ENCODE measurements around the gene CPLX3.

Gene CPLX3

GRCh38 chr15:74815961-74816360 lies 10.5 kb upstream of the CPLX3 start:
- no peak for TF ChIP-seq ZBTB7A (IDR thresholded peaks at IDR 0.05; ENCODE audit: low read depth)
- TF ChIP-seq TCF12 (IDR thresholded peaks at IDR 0.05; ENCODE audit: low read depth) = no peak
- no peak for TF ChIP-seq USF1 (IDR thresholded peaks at IDR 0.05)

GRCh38 chr15:74816624-74817369 lies 9.6 kb upstream of the CPLX3 start:
- TF ChIP-seq FOXM1 (IDR thresholded peaks at IDR 0.05; ENCODE audit: borderline replicate concordance, low read depth) (no peak), EP300 (IDR thresholded peaks at IDR 0.05; ENCODE audit: borderline replicate concordance) (no peak), USF1 (IDR thresholded peaks at IDR 0.05) (no peak), REST (IDR thresholded peaks at IDR 0.05; ENCODE audit: low read depth) (no peak), CEBPB (IDR thresholded peaks at IDR 0.05) (no peak), MAX (IDR thresholded peaks at IDR 0.05) (no peak), EGR1 (IDR thresholded peaks at IDR 0.05) (no peak), NFIC (IDR thresholded peaks at IDR 0.05) (no peak), TAF1 (IDR thresholded peaks at IDR 0.05; ENCODE audit: low read depth) (no peak), YY1 (IDR thresholded peaks at IDR 0.05; ENCODE audit: low read depth) (no peak), TCF12 (IDR thresholded peaks at IDR 0.05; ENCODE audit: low read depth) (no peak), TEAD4 (IDR thresholded peaks at IDR 0.05) (no peak), ZBTB7A (IDR thresholded peaks at IDR 0.05; ENCODE audit: low read depth) (no peak), CREB1 (IDR thresholded peaks at IDR 0.05; ENCODE audit: low read depth) (no peak), RAD21 (IDR thresholded peaks at IDR 0.05; ENCODE audit: low read depth) (no peak)

- TF ChIP-seq EGR1 (IDR thresholded peaks at IDR 0.05) = no peak
- TF ChIP-seq TEAD4 (IDR thresholded peaks at IDR 0.05) = no peak
- no peak for TF ChIP-seq ZBTB7A (IDR thresholded peaks at IDR 0.05; ENCODE audit: low read depth)
- no peak for TF ChIP-seq NFIC (IDR thresholded peaks at IDR 0.05)
- no peak for TF ChIP-seq USF1 (IDR thresholded peaks at IDR 0.05)
- no peak for TF ChIP-seq REST (IDR thresholded peaks at IDR 0.05; ENCODE audit: low read depth)
- no peak for TF ChIP-seq MAX (IDR thresholded peaks at IDR 0.05)
Observed at GRCh38 chr15:74817370-74817737, 9.1 kb upstream of the CPLX3 start.

GRCh38 chr15:74820056-74820455 lies 6.4 kb upstream of the CPLX3 start:
- TF ChIP-seq ZBTB7A (IDR thresholded peaks at IDR 0.05; ENCODE audit: low read depth) = no peak
- TF ChIP-seq YY1 (IDR thresholded peaks at IDR 0.05; ENCODE audit: low read depth) = no peak
- TF ChIP-seq EP300 (IDR thresholded peaks at IDR 0.05; ENCODE audit: borderline replicate concordance) = no peak
- no peak for TF ChIP-seq TCF12 (IDR thresholded peaks at IDR 0.05; ENCODE audit: low read depth)
- TF ChIP-seq EGR1 (IDR thresholded peaks at IDR 0.05) = no peak
- no peak for TF ChIP-seq REST (IDR thresholded peaks at IDR 0.05; ENCODE audit: low read depth)
- TF ChIP-seq CEBPB (IDR thresholded peaks at IDR 0.05) = no peak
- TF ChIP-seq TEAD4 (IDR thresholded peaks at IDR 0.05) = no peak
- TF ChIP-seq CREB1 (IDR thresholded peaks at IDR 0.05; ENCODE audit: low read depth) = no peak
- no peak for TF ChIP-seq MAX (IDR thresholded peaks at IDR 0.05)
- no peak for TF ChIP-seq NFIC (IDR thresholded peaks at IDR 0.05)
- TF ChIP-seq RAD21 (IDR thresholded peaks at IDR 0.05; ENCODE audit: low read depth) = no peak
- no peak for TF ChIP-seq TAF1 (IDR thresholded peaks at IDR 0.05; ENCODE audit: low read depth)
